Spleen (tissue), 7 donors: ENCODE data around the gene CIB4.
A peak's percentile ranks its signal among the peaks of the same experiment; 100 is the strongest.

Experiments
- CTCF ChIP-seq, 11 experiments: fragments of 200-600 bp in 7 of 11; fragments of 450-650 bp in 4 of 11; sonication (generic) in 4 of 11; IDR thresholded peaks in 8 of 11; conservative IDR thresholded peaks in 3 of 11; 1 replicate in 7 of 11; 2 replicates in 4 of 11; pipeline versions ENCODE4 v1.4.0 to v1.8.0; 2016 to 2021; ENCODE audit warnings: antibody characterized with exemption in 11 of 11, inconsistent platforms in 4 of 11, mild to moderate bottlenecking in 1 of 11
- POLR2A ChIP-seq, 3 donors: fragments of 450-650 bp; IDR thresholded peaks; one replicate each; pipeline ENCODE4 v1.5.1; 2017; ENCODE audit warnings: antibody characterized with exemption in 3 of 3, mild to moderate bottlenecking in 1 of 3
- POLR2AphosphoS5 ChIP-seq, 3 donors: sonication (generic); formaldehyde crosslinking; IDR thresholded peaks; one replicate each; pipeline ENCODE4 v1.5.1; 2017; ENCODE audit warnings: antibody characterized with exemption in 3 of 3
- donor health status: DM: no; HTN: no; CAD: no; lungs with moderate emphysema.
- donor health status: DM: no; HTN: no; CAD: no.
- donor health status: DM: no; HTN: no; CAD: no.

- peak in 5 of 11 experiments; percentile 12 to 48 (median 25) for TF ChIP-seq CTCF (IDR thresholded peaks at IDR 0.05 in 8 of 11, conservative IDR thresholded peaks at IDR 0.05 in 3 of 11)
- no peak for TF ChIP-seq POLR2A (IDR thresholded peaks at IDR 0.05)
- TF ChIP-seq POLR2AphosphoS5 (IDR thresholded peaks at IDR 0.05), result peak in 2 of 3 donors; percentile 28 to 48
Observed at GRCh38 chr2:26561918-26562810, 79.0 kb downstream of the CIB4 start.
